ENCODE measurements around the gene ATP2B2.

The ATP2B2 gene

DNA sequence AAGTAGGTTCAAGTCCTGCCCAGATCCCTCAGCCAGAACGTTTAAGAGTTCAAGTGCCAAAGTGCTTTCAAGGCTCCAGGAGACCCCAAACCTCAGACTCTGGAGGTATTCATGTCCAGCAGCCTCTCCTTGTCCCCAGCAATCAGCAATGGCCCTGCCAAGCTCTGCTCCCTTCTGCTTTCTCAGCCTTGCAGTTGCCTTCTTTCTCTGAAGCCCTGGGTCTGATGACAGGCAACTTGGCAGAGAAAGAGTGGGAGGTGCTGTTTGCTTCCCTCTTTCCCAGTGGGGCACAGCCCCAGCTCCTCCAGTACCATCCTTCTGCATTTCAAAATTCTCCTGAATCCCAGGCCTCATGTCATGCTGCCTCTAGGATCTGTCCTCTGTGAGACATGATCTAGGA lies 40.2 kb downstream of the ATP2B2 start:
- Histone ChIP-seq H3K4me1 (ENCODE audit: control insufficient read depth, insufficient read depth, low read length, poor library complexity, severe bottlenecking) (no peaks in the 10 kb centered on the region), H3K27me3 (replicated peaks; ENCODE audit: control insufficient read depth, insufficient read depth, low read length, poor library complexity, severe bottlenecking) (no peaks in the 10 kb centered on the region), H3K9me3 (ENCODE audit: control insufficient read depth, low read length) (no peaks in the 10 kb centered on the region), H3K27ac (ENCODE audit: insufficient read depth, low read length, poor library complexity, severe bottlenecking) (no peak overlapping the region), H3K36me3 (ENCODE audit: control insufficient read depth, insufficient read depth, low read length) (no peaks in the 10 kb centered on the region), H3K4me3 (ENCODE audit: insufficient read depth, low read depth, low read length, poor library complexity, severe bottlenecking) (no peak overlapping the region)
- no peak for DNase-seq

DNA sequence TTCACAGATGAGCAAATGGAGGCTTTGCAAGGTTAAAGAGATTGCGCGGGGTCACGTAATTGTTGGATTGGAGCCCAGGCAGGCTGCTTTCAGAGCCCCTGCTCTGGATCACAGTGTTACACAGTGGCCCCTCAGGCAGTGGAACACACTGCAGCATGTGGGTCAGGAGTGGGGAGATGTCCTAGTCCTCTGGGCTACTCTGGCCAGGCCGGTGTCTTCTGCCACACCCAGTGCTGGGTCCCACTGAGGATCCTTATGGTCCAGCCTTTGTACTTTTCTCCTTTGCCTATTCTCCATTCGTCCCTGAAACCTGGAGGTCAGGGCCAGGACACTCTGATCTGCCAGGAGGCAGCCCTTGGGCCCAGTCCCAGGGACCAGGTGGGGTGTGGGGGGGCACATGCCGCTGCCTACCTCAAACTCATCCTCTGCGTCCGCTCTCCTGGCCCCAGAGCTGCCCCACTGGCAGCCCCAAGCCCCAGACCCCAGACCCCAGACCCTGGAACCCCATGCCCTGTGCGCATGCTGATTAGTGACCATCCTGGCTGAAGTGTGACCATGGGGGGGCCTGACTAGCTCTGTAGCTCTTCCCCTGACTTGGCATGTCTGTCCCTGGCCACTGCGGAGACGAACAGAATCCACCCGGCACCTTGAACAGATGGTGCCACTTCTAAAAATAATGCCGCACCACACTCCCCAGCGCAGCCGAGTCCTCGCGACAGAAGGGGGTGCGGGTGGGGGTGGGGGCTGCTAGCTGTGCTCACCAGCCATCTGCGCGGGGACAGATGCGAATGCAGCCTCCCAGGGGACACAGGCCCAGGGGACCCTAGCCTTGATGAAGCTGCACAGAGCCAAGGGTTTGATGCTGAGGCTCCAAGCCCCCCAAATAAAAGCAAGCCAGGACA lies 41.6 kb downstream of the ATP2B2 start:
- H3K36me3 ChIP-seq (ENCODE audit: control insufficient read depth, insufficient read depth, low read length) = no peaks in the 10 kb centered on the region
- no peak for DNase-seq
- no peaks in the 10 kb centered on the region for H3K9me3 ChIP-seq (ENCODE audit: control insufficient read depth, low read length)
- H3K27me3 ChIP-seq (replicated peaks; ENCODE audit: control insufficient read depth, insufficient read depth, low read length, poor library complexity, severe bottlenecking) = no peaks in the 10 kb centered on the region
- H3K27ac ChIP-seq (ENCODE audit: insufficient read depth, low read length, poor library complexity, severe bottlenecking) = no peak overlapping the region
- H3K4me3 ChIP-seq (ENCODE audit: insufficient read depth, low read depth, low read length, poor library complexity, severe bottlenecking) = no peak overlapping the region
- H3K4me1 ChIP-seq (ENCODE audit: control insufficient read depth, insufficient read depth, low read length, poor library complexity, severe bottlenecking) = no peaks in the 10 kb centered on the region

DNA sequence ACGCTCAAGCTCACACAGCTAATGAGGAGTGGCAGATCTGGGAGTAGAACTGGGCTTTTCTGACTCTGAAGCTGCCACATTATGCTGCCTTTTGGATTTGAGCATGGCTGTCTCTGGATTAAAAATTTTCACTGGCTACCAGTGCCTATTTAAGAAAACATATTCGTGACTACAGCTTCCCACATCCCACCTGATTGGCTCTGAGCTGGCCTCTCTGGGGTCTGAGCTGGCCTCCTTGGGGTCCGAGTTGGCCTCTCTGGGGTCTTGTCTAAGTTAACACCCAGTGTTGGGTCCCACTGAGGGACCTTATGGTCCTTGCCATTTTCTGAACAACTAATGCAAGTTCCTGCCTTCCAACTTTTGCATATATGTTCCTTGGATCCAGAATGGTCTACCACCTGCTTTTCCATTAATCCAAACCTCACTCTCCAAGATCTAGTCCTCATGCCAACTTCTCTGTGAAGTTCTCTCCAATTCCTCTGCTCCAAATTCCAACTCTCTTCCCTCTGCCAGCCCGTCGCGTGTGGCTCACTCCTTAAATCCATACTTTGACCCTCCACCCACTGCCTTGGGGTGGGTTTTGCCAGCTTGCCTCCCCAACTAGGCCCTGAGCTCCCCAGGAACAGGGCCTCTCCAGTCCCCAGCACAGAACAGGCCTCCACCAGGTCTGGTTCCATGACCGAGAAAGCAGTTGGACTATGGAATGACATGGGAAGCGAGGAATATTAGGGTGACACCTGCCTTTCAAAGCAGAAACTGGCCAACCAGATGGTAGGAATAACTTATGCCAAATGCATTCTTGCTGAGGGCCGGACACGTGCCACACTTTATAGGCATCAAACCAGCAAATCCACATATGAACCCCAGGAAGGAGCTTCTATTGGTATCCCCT lies 42.5 kb downstream of the ATP2B2 start:
- no peaks in the 10 kb centered on the region for H3K4me1 ChIP-seq (ENCODE audit: control insufficient read depth, insufficient read depth, low read length, poor library complexity, severe bottlenecking)
- H3K36me3 ChIP-seq (ENCODE audit: control insufficient read depth, insufficient read depth, low read length) = no peaks in the 10 kb centered on the region
- H3K9me3 ChIP-seq (ENCODE audit: control insufficient read depth, low read length) = no peaks in the 10 kb centered on the region
- no peak for DNase-seq
- H3K27me3 ChIP-seq (replicated peaks; ENCODE audit: control insufficient read depth, insufficient read depth, low read length, poor library complexity, severe bottlenecking) = no peaks in the 10 kb centered on the region
- H3K4me3 ChIP-seq (ENCODE audit: insufficient read depth, low read depth, low read length, poor library complexity, severe bottlenecking) = no peak overlapping the region
- no peak overlapping the region for H3K27ac ChIP-seq (ENCODE audit: insufficient read depth, low read length, poor library complexity, severe bottlenecking)

DNA sequence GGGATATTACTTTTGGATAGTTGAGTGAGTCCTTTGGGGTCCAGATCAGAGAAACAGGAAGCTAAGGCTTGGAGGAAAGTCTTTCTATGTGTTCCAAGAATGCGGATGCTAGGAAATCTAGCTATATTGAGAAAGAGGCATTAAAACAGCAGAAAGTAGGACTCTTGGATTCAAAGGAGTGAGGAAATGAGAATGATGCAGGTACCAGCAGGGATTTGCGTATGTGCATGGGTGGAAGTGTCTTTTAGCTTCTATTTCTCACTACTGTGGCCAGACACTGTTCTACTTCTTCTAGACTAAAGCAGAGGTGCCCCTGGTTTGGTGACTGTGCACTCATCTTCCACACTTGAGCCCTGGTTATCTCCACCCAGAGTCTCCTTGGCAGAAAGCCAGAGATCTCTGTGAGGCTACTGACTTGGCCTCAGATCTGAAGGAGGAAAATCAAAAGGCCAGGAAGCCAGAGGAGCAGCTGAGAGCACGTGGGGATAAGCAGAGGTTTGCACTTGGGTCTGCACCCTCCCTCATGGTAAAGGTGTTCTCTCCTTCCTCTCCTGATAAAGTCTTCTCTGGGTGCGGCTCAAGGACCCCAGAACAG lies 44.3 kb downstream of the ATP2B2 start:
- Histone ChIP-seq H3K4me1 (ENCODE audit: control insufficient read depth, insufficient read depth, low read length, poor library complexity, severe bottlenecking) (no peaks in the 10 kb centered on the region), H3K4me3 (ENCODE audit: insufficient read depth, low read depth, low read length, poor library complexity, severe bottlenecking) (no peak overlapping the region), H3K9me3 (ENCODE audit: control insufficient read depth, low read length) (no peaks in the 10 kb centered on the region), H3K27me3 (replicated peaks; ENCODE audit: control insufficient read depth, insufficient read depth, low read length, poor library complexity, severe bottlenecking) (no peaks in the 10 kb centered on the region), H3K27ac (ENCODE audit: insufficient read depth, low read length, poor library complexity, severe bottlenecking) (no peak overlapping the region), H3K36me3 (ENCODE audit: control insufficient read depth, insufficient read depth, low read length) (no peaks in the 10 kb centered on the region)
- DNase-seq = no peak

DNA sequence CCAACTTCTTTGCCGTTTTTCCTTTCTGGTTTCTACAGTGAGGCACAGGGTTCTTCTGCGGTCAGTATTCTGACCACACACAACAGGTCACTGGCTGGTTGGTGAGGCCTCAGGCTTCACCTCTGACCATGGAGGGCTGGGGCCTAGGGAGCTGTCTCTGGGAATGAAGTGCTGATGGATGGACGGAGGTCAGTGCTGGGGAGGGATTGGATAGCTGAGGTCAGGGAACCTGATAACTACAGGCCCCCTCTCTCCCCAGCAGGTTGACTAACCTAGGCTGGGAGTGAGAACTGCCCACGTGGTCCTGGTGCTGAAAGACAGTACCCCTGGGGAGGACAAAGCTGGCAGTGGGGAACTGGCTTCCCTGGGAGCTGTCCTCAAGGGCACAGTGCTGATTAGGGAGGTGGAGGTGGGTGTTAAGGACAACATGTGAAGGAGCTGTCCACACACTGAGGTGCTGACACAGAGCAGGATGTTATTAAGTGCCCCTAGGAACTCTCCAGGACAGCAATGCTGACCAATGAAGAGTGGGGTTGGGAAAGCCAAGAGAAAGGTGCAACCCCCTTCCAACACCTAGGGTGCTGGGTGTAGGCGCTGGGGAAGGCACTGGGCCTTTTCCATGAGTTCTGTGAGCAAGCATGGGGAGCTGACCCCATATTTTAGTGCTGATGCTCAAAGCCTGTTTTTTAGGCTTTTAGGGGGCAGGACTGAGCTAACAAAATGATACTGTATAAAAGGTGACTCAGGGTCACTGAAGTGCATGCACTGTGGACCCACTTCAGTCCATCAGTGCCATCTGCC lies 45.2 kb downstream of the ATP2B2 start:
- peak in 2 of 3 donors; percentile 16 to 32 for DNase-seq
- Histone ChIP-seq H3K27ac (ENCODE audit: insufficient read depth, low read length, poor library complexity, severe bottlenecking) (no peak overlapping the region), H3K9me3 (ENCODE audit: control insufficient read depth, low read length) (no peaks in the 10 kb centered on the region), H3K27me3 (replicated peaks; ENCODE audit: control insufficient read depth, insufficient read depth, low read length, poor library complexity, severe bottlenecking) (no peaks in the 10 kb centered on the region), H3K4me1 (ENCODE audit: control insufficient read depth, insufficient read depth, low read length, poor library complexity, severe bottlenecking) (no peaks in the 10 kb centered on the region), H3K4me3 (ENCODE audit: insufficient read depth, low read depth, low read length, poor library complexity, severe bottlenecking) (no peak overlapping the region), H3K36me3 (ENCODE audit: control insufficient read depth, insufficient read depth, low read length) (no peaks in the 10 kb centered on the region)

DNA sequence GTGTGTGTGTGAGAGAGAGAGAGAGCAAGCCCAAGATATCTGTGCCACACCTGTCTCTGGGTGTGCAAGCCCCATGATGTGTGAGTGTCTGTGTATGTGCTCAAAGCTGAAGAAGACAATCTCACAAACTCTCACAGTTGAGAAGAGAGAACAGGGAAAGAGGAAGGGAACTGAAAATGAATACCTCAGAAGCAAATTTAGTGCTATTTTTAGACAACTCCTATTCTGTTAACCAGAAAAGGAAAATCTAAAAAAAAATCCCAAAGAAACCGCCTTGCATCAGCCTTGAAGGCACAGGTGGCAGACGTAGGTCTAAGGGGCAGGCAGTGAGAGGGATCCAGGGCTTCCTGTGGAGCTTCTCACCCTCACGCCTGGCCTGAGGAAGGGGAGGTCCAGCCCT lies 47.8 kb downstream of the ATP2B2 start:
- DNase-seq = no peak
- no peaks in the 10 kb centered on the region for H3K36me3 ChIP-seq (ENCODE audit: control insufficient read depth, insufficient read depth, low read length)
- H3K9me3 ChIP-seq (ENCODE audit: control insufficient read depth, low read length) = no peaks in the 10 kb centered on the region
- H3K4me3 ChIP-seq (ENCODE audit: insufficient read depth, low read depth, low read length, poor library complexity, severe bottlenecking) = no peak overlapping the region
- no peak overlapping the region for H3K27ac ChIP-seq (ENCODE audit: insufficient read depth, low read length, poor library complexity, severe bottlenecking)
- no peaks in the 10 kb centered on the region for H3K4me1 ChIP-seq (ENCODE audit: control insufficient read depth, insufficient read depth, low read length, poor library complexity, severe bottlenecking)
- H3K27me3 ChIP-seq (replicated peaks; ENCODE audit: control insufficient read depth, insufficient read depth, low read length, poor library complexity, severe bottlenecking) = no peaks in the 10 kb centered on the region

DNA sequence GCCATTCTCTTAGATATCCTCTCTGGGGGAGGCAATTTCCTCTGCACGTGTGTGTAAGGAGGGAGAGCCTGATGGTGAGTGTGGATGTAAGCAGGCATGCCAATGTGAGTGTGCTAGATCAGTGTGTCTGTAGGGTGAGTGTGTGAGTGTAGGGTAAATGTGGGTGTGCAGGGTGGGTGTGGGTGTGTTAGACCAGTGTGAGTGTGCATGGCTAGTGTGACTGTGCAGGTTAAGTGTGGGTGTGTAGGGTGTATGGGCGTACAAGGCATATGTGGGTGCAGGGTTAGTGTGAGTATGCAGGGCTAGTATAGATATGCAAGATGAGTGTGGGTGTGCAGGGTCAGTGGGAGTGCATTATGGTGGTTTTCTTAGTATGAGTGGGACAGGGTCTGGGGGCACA lies 48.4 kb downstream of the ATP2B2 start:
- DNase-seq = no peak
- Histone ChIP-seq H3K4me3 (ENCODE audit: insufficient read depth, low read depth, low read length, poor library complexity, severe bottlenecking) (no peak overlapping the region), H3K36me3 (ENCODE audit: control insufficient read depth, insufficient read depth, low read length) (no peaks in the 10 kb centered on the region), H3K4me1 (ENCODE audit: control insufficient read depth, insufficient read depth, low read length, poor library complexity, severe bottlenecking) (no peaks in the 10 kb centered on the region), H3K27me3 (replicated peaks; ENCODE audit: control insufficient read depth, insufficient read depth, low read length, poor library complexity, severe bottlenecking) (no peaks in the 10 kb centered on the region), H3K9me3 (ENCODE audit: control insufficient read depth, low read length) (no peaks in the 10 kb centered on the region), H3K27ac (ENCODE audit: insufficient read depth, low read length, poor library complexity, severe bottlenecking) (no peak overlapping the region)

DNA sequence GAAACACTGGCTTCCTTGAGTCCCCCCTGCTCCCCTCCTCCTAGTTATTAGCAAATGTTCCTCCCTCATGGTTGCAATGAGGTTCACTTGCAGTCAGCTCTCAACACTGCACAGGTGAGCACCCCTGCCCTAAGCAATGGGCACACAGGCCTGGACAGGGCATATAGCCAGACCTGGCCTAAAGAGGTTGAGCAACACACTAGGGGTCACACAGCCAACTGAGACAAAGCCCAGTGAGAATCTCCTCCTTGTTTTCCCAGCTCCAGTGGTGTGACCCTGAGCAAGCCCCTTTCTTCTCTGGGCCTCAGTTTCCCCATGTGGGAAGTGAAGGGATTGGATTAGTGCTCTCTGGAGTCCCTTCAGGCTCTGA lies 49.9 kb downstream of the ATP2B2 start:
- no peaks in the 10 kb centered on the region for H3K36me3 ChIP-seq (ENCODE audit: control insufficient read depth, insufficient read depth, low read length)
- H3K27ac ChIP-seq (ENCODE audit: insufficient read depth, low read length, poor library complexity, severe bottlenecking) = no peak overlapping the region
- DNase-seq = no peak
- H3K27me3 ChIP-seq (replicated peaks; ENCODE audit: control insufficient read depth, insufficient read depth, low read length, poor library complexity, severe bottlenecking) = no peaks in the 10 kb centered on the region
- no peaks in the 10 kb centered on the region for H3K9me3 ChIP-seq (ENCODE audit: control insufficient read depth, low read length)
- no peak overlapping the region for H3K4me3 ChIP-seq (ENCODE audit: insufficient read depth, low read depth, low read length, poor library complexity, severe bottlenecking)
- H3K4me1 ChIP-seq (ENCODE audit: control insufficient read depth, insufficient read depth, low read length, poor library complexity, severe bottlenecking) = no peaks in the 10 kb centered on the region

DNA sequence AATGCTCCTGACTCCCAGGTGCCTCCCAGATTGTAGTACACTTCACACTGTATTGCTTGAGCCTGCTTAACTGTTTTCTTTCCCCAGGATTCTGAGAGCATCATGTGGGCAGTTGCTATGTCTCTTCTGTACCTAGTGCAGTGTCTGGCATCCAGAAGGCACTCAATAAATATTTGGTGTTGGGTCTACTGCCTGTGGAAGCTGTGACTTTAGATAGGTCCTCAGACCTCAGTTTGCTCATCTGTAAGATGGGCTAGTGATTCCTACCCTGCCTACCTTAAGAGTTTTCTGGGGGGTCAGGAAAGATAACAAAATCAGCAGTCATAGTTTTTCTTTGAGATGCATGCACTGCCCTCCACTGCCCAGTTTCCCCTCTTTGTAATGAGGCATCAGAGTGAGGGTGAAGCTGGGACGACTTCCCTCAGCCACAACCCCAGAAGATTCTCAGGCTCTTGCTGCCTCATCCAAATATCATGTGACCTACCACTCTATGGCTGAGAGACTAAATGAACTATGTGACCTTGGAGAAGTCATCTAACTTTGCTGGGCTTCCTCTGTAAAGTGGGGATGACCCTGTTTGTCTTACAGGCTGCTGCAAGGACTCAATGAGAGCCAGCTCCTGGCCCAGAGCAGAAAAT lies 50.4 kb downstream of the ATP2B2 start:
- no peaks in the 10 kb centered on the region for H3K36me3 ChIP-seq (ENCODE audit: control insufficient read depth, insufficient read depth, low read length)
- no peak overlapping the region for H3K4me3 ChIP-seq (ENCODE audit: insufficient read depth, low read depth, low read length, poor library complexity, severe bottlenecking)
- H3K9me3 ChIP-seq (ENCODE audit: control insufficient read depth, low read length) = no peaks in the 10 kb centered on the region
- no peaks in the 10 kb centered on the region for H3K27me3 ChIP-seq (replicated peaks; ENCODE audit: control insufficient read depth, insufficient read depth, low read length, poor library complexity, severe bottlenecking)
- DNase-seq = no peak
- H3K27ac ChIP-seq (ENCODE audit: insufficient read depth, low read length, poor library complexity, severe bottlenecking) = no peak overlapping the region
- no peaks in the 10 kb centered on the region for H3K4me1 ChIP-seq (ENCODE audit: control insufficient read depth, insufficient read depth, low read length, poor library complexity, severe bottlenecking)

Measured in effector memory CD4-positive, alpha-beta T cell (primary cell).